Suprapubic skin (tissue), 4 donors: Measurements from ENCODE around the gene SCFD2.

Experiments used
- CTCF ChIP-seq, 2 donors: fragments of 200-600 bp in 1 of 2; fragments of 450-650 bp in 1 of 2; sonication (generic) in 1 of 2; IDR thresholded peaks; one replicate each; pipeline ENCODE4 v1.5.1; 2016 to 2019; ENCODE audit warnings: antibody characterized with exemption in 2 of 2, mild to moderate bottlenecking in 1 of 2, moderate library complexity in 1 of 2
- EP300 ChIP-seq: sonication (generic); formaldehyde crosslinking; IDR thresholded peaks from one replicate; pipeline ENCODE4 v1.6.1; 2017; ENCODE audit warnings: antibody characterized with exemption
- POLR2A ChIP-seq, 2 donors: fragments of 450-650 bp; IDR thresholded peaks; one replicate each; pipeline ENCODE4 v1.6.1; 2017; ENCODE audit warnings: antibody characterized with exemption in 2 of 2, mild to moderate bottlenecking in 2 of 2, moderate library complexity in 2 of 2
- POLR2AphosphoS5 ChIP-seq, 3 donors: sonication (generic); formaldehyde crosslinking; IDR thresholded peaks; one replicate each; pipeline ENCODE4 v1.6.1; 2017; ENCODE audit warnings: antibody characterized with exemption in 3 of 3

- TF ChIP-seq CTCF (IDR thresholded peaks at IDR 0.05): no peak
- no peak for TF ChIP-seq POLR2A (IDR thresholded peaks at IDR 0.05)
- TF ChIP-seq POLR2AphosphoS5 (IDR thresholded peaks at IDR 0.05): no peak
- no peak for TF ChIP-seq EP300
Measured at GRCh38 chr4:53009824-53010223, 356.0 kb downstream of the SCFD2 start.
